ENCODE measurements around the gene ULK4.

ULK4 gene

DNA sequence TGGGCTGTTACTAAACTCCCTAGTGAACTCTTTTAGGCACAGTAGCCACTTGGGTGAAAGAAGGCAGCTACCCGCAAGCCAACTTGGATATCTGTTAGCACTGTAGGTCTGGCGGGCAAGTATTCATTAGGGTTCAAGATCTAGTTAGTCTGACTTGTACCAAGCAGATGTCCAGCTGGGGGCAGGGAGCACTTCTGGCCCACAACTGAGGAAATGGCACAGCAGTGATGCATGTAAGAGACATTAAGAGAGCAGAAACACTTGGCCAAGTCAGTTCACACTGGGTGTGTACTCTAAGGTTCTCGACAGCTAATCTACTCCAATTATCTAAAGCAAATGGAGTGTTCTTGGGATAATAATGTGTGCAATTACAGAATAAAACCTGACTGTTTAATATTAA lies 630.9 kb downstream of the ULK4 start:
- DNase-seq = no peak

DNA sequence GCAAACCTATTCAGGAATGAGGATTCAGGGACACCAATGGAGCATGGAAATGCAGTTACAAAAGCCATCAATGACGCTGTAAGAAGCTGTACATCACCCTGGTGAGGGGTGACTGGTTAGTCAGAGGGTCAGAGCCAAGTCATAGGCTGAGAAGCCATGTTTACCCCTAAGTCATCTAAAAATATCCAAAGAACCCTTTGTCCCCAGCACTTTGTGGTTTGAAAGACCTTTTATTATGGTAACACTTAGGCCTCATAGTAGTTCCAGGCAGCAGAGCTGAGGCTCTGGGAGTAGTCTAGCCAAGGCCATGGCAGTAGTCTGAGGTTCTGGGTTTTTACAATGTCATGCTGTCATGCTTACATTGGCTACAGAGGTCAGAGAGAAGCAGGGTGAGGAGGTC lies 631.4 kb downstream of the ULK4 start:
- DNase-seq = no peak

DNA sequence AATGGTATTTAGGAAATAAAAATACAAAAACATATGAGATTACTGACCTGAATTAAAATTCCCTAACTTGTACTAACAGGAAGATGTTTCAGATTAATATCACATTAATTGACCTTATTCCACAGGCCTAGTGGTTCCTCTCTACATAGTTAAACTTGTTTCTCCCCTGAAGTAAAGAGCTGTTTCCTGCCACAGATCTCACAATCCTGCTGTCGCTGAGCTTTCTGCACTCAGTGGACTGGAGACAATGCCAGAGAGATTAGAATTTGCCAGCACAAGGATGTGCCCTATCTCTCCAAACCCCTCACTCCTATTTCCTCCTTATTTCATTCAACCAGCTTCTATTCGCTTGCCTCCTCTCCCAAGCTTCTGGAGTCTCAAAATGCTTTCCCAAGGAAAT lies 632.0 kb downstream of the ULK4 start:
- DNase-seq = no peak

DNA sequence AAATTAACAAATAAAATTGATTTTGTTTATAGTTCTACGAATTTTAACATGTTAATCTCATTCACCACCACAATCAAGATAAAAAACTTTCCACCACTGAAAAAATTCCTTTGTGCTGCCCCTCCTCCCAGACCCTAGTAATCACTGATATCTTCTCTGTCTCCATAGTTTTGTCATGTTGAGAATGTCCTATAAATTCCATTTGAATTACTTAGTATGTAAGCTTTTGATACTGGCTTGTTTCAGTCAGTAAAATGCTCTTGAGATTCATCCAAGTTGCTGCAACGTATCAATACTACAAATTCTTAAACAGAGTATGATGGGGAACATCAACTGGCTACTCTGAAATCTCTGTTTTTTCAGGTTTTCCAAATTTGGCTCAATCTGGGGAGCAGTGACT lies 633.0 kb downstream of the ULK4 start:
- DNase-seq = no peak

DNA sequence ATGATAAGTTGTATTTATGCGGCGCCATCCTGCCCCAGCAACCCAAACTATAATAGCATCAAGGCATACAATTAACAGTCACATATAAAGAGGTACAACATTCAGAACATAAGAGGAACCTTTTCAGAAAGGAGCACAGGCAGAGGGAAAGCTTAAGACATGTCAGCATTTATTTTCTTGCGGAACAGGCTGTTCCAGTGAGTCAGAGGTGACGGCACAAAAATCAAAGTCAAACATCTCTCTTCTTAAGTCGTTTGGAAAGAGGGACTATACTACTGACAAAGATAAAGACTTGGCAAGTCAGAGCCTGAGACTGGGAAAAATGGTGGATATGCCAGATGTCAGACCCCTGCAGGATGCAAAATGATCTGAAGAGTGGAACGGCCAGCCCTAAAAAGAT lies 634.2 kb downstream of the ULK4 start:
- DNase-seq = no peak

DNA sequence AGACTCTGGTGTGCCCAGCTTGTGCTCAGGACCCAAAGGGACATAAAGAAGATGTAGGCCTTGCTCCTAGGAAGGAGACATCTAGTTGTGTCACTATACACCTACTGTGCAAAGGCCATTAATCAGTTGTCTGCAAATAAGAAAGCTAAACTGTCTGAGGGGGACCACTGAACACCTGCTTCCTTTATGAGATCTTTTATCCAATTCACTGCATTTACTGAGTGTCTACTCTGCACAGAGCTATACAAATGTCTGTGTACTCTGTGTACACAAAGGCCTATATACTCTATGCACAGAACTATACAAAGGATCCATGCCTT lies 637.8 kb downstream of the ULK4 start:
- DNase-seq = no peak

DNA sequence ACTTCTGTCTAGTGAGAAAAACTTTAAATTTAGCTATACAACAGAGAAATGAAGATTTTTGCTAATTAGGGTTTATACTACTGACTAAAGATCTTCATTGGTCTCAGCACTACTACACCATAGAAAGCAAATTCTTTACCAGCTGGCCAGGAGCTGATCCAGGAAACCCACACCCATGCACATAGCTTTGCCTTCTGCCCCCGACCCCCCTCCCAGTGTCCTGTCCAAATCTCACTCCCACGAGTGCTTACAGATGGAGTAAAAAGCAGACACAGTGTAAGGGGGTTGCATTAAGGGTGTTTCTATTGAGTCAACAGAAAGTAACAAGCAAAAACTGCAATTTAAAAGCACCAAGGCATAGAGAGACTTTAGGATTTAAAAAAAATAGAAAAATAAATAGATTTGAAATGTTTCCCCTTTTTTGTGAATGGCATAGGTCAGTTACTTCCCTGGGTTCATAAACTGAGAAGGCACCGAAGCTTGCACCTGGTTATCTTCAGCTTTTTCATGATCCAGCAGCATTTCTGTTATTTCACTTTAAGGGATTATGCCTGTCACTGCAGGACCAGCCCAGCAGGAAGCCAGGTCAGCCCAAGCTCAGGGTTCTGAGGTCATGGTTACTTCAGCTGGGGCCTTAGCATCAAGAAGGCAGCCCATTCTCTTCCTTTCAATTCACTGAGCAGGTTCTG lies 638.3 kb downstream of the ULK4 start:
- no peak for DNase-seq

DNA sequence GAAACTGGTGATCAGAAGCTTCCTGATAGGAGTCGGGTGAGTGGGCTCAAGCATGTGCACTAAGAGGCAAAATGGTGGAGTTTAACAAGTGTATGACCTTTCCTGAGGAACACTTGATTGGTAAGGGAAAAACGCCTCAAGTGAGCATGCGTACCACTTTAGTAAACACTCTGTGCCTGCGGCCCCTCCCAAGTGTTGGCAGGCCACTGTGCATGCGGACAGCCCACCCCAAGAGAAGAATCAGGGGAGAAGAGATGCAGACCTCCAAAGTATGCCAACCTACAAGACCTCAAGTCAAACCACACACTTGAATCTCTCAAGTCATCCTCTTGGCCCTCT lies 640.3 kb downstream of the ULK4 start:
- DNase-seq = no peak

DNA sequence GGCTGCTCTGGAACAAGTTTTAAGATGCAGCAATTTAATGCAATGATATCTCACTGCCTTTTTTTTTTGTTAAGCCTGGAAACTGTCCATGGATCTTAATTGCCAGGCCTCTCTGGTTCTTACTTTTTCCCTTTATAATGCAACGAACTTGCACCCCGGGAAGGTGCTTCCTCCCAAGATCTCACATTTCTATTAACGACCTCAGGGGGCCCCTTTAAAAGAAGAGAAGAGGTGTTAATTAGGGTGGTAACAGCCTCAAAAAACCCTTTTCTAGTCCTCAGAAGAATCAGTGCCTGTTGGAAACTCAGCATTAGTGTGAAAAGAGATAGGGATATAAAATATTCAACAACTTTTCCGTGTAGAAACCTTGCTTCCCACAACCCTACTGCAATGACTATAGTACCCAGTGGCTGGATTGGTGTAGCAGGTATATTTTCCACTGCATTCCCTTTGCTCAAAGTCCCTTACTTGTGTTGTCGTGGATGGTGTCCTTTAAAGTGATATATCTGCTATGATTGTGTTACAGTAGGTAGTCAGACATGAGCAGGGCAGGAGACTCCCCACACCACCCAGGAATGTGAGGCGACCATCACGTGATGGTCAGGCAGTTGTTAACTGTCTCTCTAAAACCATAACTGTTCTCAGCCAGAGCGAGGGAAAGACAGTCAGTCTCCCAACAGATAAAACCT lies 640.8 kb downstream of the ULK4 start:
- DNase-seq = no peak

DNA sequence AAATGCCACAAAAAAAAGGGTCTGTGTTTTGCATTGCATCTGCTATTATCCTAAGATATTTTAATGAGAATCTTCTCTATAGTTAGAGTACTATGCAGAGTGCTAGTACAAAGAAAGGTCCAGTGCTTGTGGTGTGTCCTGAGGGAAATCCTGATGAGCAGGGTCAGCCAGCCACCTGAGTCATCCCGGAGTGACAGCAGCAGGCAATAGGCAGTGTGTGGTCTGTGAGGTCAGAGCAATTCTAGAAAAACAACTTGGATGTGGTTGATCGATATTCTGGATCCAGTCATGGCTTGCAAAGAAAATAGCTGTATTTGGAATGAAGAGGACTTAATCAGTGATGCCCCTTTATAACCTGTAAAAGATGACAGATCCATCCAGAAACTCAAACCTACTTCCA lies 643.4 kb downstream of the ULK4 start:
- DNase-seq = no peak

DNA sequence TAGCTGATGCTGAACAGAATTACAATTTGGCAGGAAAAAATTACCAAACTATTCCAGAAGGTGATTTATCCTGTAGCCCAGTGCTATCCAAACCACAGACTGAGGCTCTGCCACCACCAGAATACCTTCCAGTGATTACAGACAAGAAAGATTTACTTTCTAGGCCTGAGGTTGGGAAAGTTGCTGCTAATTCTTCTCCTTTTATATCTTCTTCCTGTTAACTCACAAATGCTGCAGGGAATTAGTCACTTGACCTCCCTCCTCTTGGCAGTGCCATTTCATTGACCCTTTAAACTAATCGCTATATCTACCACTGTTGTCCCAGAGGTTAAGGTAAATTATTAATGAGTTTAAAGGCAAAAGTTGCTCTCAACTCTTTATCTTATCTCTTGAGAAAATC lies 644.2 kb downstream of the ULK4 start:
- DNase-seq = no peak

DNA sequence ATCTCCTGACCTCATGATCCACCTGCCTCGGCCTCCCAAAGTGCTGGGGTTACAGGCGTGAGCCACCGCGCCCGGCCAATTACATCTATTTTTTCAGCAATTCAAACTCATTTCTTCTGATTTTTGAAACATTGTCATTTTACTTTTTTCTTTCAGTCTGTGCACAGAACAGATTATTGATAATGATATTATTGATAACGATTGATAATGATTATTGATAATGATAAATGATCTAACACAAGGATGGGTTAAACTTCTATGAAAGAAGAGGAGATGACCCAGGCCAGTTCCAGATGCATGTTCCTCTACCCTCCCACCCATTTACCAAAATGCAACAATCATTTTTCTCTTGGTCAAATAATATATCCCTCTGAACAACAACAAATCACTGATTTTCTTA lies 644.6 kb downstream of the ULK4 start:
- DNase-seq = no peak

DNA sequence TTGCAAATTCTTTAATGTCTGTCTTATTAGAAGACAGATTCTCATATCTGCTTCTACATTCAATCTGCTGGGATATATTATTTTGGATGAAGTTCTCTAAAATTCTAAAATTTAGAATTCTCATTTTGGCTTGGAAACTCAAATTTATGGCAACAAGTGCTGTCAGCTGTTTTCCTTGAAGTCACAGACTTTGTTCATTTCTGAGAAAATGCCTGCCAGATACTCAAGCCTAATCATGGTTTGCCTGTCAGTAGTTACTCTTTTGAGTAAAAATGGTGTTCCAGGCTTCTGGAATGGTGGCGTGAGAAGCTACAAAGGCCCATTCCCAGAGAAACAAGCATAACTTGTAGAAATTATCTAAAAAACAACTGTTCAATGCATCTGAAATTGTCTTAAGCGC lies 646.8 kb downstream of the ULK4 start:
- no peak for DNase-seq

DNA sequence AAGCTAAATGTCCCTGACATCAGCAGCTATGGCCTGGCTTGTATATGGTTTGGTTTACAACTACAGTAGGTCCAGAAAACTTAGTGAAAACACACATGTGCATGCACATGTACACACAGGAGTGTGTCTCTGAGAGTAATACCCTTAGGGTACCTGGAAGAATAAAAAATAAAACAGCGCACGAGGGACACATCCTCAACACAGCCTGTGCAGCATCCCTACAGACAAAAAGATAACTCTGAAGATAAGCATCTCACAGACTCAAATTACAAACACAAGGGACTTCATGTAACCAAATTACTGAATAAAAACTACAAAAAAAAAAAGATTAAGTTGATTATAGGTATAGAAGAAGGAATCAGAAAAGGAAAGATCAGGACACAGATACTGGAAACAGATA lies 653.8 kb downstream of the ULK4 start:
- no peak for DNase-seq

DNA sequence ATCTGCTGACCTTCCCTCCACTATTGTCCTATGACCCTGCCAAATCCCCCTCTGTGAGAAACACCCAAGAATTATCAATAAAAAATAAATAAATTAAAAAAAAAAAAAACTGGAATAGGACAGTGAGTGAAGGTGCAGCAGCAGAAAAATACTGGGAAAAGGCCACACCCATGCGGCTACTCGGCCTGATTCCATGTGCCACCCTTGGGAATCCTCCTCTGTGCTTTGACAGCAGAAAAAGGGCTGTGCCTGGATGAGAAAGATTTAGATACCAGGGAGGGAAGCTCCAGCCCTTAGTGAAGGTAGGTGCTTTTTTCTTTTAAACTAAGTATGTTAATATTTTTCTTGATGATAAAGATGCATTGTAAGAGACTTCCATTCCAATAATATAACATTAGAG lies 654.8 kb downstream of the ULK4 start:
- DNase-seq = no peak

DNA sequence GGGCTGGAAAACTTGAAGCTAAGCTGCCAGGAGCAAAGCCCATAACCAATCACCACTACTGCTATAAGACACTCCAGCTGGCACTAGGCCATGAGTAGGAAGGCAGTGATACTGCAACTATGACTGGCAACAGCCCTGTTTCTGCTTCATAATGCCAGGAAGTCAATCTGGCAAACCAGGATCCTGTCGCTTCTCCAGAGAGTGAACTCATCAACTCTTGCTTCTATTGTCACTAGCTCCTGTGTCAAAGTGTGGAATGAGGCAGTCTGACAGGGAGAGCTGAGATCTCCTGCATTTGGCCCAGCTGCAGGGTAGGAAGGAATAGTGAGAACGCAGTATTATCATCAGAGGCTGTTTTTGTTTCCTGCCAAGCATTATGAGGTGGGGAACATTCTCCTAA lies 657.3 kb downstream of the ULK4 start:
- no peak for DNase-seq

DNA sequence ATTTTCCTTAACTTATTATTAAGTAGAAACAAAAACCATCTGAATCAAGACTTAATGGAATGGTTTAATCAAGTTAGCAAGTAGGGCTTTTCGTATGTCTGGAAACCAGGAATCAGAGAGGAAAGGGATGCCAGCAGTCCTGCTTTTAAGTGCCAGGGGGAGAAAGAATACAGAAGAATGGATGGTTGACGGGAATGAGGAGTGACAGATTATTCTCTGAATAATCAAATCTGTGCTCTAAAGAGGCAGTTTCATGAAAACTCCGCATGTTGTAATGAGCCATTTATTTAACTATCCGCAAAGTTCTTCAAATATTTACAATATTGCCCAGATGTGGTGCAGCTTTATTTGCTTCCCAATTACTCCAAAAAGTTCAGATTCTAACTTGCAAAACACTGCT lies 659.6 kb downstream of the ULK4 start:
- no peak for DNase-seq

DNA sequence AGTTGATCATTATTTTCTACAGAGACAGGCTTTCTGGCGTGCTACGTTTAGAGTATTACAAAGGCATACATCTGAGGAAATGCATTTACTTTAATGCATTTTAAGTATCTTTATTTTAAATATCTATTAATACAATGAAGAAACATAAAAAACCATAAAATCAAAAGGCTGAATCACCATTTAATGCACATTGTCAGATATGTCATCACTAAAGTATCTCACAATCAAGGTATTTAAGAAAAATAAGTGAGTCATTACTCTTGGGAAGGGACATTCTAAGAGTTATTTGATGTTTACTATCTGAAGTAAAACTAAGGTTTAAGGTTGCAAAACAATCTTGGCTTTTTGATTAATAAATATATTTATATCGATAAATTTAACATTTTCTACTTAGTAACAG lies 660.4 kb downstream of the ULK4 start:
- DNase-seq = no peak

DNA sequence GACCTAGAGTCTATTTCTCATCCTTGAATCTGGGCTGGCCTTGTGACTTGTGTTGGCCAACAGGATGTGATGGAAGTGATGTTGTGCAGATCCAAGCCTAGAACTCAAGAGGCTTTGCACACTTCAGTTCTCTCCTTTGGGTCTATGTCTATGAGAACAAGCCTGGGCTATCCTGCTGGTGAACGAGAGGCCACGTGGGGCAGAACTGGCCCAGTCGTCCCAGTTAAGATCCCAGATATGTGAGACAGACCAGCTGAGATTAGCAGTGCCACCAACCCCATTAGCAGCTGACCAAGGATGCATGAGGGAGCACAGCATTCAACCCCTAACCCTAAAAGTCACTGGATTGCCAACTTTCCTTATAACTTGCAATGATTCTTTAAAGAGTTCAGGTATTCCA lies 662.9 kb downstream of the ULK4 start:
- no peak for DNase-seq

DNA sequence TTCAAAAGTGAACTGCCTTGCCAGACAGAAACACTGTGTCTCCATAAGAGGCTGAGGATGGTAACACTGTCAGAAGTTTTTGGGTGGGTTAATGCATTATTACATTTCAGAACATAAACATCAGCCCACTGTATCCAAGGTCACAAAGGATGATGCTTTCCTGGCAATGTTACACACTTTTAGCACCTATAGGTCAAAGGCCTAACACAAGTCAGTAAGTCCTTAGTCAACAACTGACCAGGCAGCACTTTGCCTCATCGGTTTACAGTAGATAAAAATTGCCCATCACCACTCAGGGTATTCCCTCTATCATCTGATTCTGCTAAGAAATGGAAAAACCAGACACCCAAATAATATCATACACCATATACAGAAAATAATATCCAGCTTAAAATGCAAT lies 664.2 kb downstream of the ULK4 start:
- no peak for DNase-seq

DNA sequence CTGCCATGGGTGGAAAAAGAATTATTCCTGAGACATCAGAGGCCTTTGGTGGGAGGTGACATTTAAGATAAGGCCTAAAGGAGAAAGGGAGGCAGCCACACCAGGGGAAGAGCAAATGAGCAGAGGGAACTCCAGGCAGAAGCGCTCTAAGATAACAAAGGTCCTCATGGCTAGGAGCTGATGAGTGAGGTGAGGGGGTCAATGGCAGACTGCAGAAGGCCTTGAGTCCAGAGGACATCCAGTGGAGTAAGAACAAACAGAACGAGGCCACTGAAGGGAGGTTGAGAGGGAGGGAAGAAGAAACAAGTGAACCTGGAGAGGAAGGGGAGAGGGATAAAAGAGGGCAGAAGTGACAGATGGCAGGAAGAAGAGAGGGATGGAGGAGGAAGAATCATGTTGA lies 665.3 kb downstream of the ULK4 start:
- no peak for DNase-seq

DNA sequence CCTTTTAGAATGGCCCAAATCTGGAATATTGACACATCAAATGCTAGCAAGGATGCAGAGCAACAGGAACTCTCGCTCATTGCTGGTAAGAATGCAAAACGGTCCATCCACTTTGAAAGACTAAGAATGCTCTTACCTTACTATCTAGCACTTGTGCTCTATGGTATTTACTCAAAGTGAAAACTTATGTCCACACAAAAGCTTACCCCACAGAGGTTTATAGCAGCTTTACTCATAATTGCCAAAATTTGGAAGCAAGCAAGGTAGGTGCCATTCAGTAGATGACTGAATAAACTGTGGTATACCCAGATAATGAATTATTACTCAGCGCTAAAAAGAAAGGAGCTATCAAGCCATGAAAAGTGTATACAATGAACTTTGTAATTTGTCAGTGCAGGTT lies 666.2 kb downstream of the ULK4 start:
- no peak for DNase-seq

DNA sequence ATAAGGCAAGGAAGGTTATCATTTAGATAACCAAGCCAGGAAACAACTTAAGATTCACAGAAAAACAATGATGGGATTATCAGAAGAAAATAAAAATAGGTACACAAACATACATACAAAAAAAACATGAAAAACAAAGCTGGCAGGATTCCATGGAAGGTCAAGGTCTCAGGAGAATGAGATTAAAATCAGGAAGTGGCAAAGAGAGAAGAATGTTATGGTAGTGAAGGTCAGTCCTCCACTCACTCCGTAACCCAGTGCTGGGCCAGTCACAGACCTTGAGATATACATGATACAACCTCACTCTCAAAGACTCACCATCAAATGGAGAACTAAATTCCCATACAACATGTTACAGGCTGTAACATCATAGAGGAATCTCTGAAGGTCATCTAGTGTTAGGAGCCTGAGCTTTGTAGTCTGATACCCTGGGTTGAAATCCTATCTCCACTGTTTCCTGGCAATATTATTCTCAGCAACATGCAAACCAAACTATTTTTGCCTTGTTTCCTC lies 668.7 kb downstream of the ULK4 start:
- no peak for DNase-seq

DNA sequence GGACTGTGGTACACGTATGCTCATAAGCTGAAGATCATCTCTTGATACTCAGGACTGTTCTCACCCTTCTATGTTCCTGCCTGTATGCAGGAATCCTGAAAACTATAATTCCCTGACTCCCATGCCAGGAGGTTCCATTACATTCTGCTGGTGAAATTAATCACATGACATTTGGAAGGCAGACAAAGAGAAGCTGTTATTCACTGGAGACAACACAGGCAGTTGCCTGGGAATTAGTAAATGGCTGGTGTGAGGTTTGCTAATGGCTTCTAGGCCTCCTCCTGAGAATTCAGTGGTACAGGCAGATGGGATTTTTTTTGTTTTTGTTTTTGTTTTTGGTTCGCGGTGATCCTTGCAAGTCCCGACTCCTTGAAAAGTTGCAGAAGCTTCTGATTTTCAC lies 671.2 kb downstream of the ULK4 start:
- DNase-seq = no peak

DNA sequence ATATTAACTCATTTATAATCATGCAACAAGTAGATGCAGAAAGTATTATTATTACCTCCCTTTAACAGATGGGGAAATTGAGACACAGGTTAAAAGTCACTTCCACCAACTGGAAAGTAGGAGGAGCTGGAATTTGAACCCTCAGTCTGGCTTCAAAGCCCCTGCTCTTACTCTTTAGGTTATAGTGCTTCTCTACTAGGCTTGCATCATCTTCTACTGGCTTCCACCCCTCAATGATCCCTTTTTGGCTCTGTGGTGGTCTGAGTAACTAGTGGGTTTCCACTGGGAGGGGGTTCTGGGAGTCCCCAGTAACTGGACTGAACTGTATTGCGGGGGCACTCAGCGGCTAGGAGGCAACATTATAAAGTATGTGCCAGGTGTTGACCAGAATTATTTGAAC lies 671.6 kb downstream of the ULK4 start:
- no peak for DNase-seq
